Osteocyte (in vitro differentiated cells): ENCODE measurements around the gene WNT2B. TPM values are rescaled to one million over a fixed set of nuclear protein-coding genes. Genes with fewer than 3 reads are reported as not detected.

Experiments used
- DNase-seq: peaks from one replicate; pipeline ENCODE4 v3.0.0; 2021; ENCODE audit warnings: mixed read lengths; ENCODE audit not compliant: unreplicated experiment; ENCODE audit errors: extremely low spot score
- H3K27ac Mint-ChIP-seq: one replicate; pipeline ENCODE4 v1.8.0; 2021; ENCODE audit warnings: mild to moderate bottlenecking, mixed read lengths; ENCODE audit not compliant: unreplicated experiment
- H3K27me3 Mint-ChIP-seq: one replicate; pipeline ENCODE4 v1.8.0; 2021; ENCODE audit warnings: mixed read lengths; ENCODE audit not compliant: unreplicated experiment
- H3K36me3 Mint-ChIP-seq: one replicate; pipeline ENCODE4 v1.8.0; 2021; ENCODE audit warnings: mixed read lengths; ENCODE audit not compliant: unreplicated experiment
- H3K4me1 Mint-ChIP-seq: one replicate; pipeline ENCODE4 v1.8.0; 2021; ENCODE audit warnings: mixed read lengths; ENCODE audit not compliant: unreplicated experiment
- H3K4me3 Mint-ChIP-seq: one replicate; pipeline ENCODE4 v1.8.0; 2021; ENCODE audit warnings: mild to moderate bottlenecking, moderate library complexity, mixed read lengths; ENCODE audit not compliant: unreplicated experiment
- H3K9me3 Mint-ChIP-seq: one replicate; pipeline ENCODE4 v1.8.0; 2021; ENCODE audit warnings: mixed read lengths; ENCODE audit not compliant: unreplicated experiment
- microRNA-seq: library from miRNA; unstranded; fragments of <30 nt; microRNA quantifications from one replicate; pipeline ENCODE4 v1.1.0, GENCODE V29; 2020; ENCODE audit not compliant: unreplicated experiment
- total RNA-seq: library from RNA; stranded (reverse); gene quantifications from 2 replicates; pipeline ENCODE4 v1.2.1, GENCODE V29; 2021
- TF ChIP-seq, protein P1 (sequence below): fragments of 200-600 bp; sonication (generic); IDR thresholded peaks from 2 replicates; pipeline ENCODE4 v1.5.0; 2021; ENCODE audit warnings: antibody characterized with exemption, mild to moderate bottlenecking, moderate library complexity

The WNT2B gene
- total RNA-seq, 1 donor from 2014 or later, result 2.3 TPM

DNA sequence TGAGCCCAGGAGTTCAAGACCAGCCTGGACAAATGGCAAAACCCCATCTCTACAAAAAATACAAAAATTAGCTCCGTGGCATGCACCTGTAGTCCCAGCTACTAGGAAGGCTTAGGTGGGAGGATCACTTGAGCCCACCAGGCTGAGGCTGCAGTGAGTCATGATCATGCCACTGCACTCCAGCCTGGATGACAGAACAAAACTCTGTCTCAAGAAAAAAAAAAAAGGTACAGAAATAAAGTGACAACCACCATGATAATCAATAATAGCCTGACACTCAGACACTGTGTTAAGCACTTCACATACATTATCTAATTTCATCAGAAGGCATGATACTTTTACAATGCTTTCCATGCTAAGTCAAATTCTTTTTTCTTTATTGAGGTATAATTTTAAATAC lies 57.0 kb downstream of the WNT2B start:
- Mint-ChIP-seq H3K36me3 (peaks cover 13% of the 10 kb centered on the region), H3K9me3 (no peaks in the 10 kb centered on the region), H3K4me3 (no peak overlapping the region), H3K27ac (no peak overlapping the region), H3K27me3 (no peaks in the 10 kb centered on the region), H3K4me1 (no peaks in the 10 kb centered on the region)
- TF ChIP-seq, protein P1, sequence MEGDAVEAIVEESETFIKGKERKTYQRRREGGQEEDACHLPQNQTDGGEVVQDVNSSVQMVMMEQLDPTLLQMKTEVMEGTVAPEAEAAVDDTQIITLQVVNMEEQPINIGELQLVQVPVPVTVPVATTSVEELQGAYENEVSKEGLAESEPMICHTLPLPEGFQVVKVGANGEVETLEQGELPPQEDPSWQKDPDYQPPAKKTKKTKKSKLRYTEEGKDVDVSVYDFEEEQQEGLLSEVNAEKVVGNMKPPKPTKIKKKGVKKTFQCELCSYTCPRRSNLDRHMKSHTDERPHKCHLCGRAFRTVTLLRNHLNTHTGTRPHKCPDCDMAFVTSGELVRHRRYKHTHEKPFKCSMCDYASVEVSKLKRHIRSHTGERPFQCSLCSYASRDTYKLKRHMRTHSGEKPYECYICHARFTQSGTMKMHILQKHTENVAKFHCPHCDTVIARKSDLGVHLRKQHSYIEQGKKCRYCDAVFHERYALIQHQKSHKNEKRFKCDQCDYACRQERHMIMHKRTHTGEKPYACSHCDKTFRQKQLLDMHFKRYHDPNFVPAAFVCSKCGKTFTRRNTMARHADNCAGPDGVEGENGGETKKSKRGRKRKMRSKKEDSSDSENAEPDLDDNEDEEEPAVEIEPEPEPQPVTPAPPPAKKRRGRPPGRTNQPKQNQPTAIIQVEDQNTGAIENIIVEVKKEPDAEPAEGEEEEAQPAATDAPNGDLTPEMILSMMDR, result no peak
- DNase-seq, result no peak

DNA sequence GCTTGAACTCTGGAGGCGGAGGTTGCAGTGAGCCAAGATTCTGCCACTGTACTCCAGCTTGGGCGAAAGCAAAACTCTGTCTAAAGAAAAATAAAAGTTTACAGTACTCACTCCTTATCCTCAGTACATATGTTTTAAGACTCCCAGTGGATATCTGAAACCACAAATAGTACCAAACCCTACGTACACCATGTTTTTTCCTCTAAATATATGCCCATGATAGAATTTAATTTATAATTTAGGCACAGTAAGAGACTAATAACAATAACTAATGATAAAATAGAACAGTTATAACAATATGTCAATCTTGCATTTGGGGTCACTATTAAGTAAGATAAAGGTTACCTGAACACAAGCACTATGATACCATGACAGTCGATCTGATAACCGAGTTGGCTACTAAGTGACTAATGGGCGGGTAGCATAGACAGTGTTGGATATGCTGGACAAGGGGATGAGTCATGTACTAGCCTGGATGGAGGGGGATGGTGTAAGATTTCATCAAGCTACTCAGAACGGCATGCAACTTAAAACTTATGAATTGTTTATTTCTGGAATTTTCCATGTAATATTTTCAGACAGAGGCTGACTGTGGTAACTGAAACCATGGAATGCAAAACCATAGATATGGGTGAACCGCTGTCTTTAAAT lies 66.5 kb downstream of the WNT2B start:
- TF ChIP-seq, protein P1, result no peak
- H3K27me3 Mint-ChIP-seq, result no peaks in the 10 kb centered on the region
- peak overlapping the region; percentile 50 for H3K27ac Mint-ChIP-seq
- no peak for DNase-seq
- H3K9me3 Mint-ChIP-seq, result no peaks in the 10 kb centered on the region
- peaks cover 33% of the 10 kb centered on the region for H3K36me3 Mint-ChIP-seq
- H3K4me1 Mint-ChIP-seq, result peaks cover 12% of the 10 kb centered on the region
- no peak overlapping the region for H3K4me3 Mint-ChIP-seq

GRCh38 chr1:112576240-112576639 lies 67.5 kb downstream of the WNT2B start:
- no peaks in the 10 kb centered on the region for H3K27me3 Mint-ChIP-seq
- TF ChIP-seq, protein P1, result no peak
- H3K9me3 Mint-ChIP-seq, result no peaks in the 10 kb centered on the region
- peak overlapping the region; percentile 50 for H3K27ac Mint-ChIP-seq
- peaks cover 33% of the 10 kb centered on the region for H3K36me3 Mint-ChIP-seq
- DNase-seq, result no peak
- no peak overlapping the region for H3K4me3 Mint-ChIP-seq
- H3K4me1 Mint-ChIP-seq, result peaks cover 12% of the 10 kb centered on the region

Small RNAs within 50 kb of the gene (microRNA-seq; reads per million reads assigned to microRNA genes)
- gene MIR4256, result not detected

Other genes with a start within 250 kb of the WNT2B start
- 50.6 and 54.2 TPM in 2 replicates for gene CTTNBP2NL, start 112.8 kb upstream of the WNT2B start, total RNA-seq
- gene ST7L, start 110.2 kb downstream of the WNT2B start, total RNA-seq, result 22.0 and 22.4 TPM in 2 replicates
- gene CAPZA1, start 110.9 kb downstream of the WNT2B start, total RNA-seq, result 129 and 130 TPM in 2 replicates
- 85.1 and 87.4 TPM in 2 replicates for gene MOV10, start 165.7 kb downstream of the WNT2B start, total RNA-seq
- gene RHOC, start 198.2 kb downstream of the WNT2B start, total RNA-seq, result 285 and 296 TPM in 2 replicates
- 0.67 and 1.1 TPM in 2 replicates for gene PPM1J, start 206.4 kb downstream of the WNT2B start, total RNA-seq